ENCODE measurements around the gene MELTF.

DNA sequence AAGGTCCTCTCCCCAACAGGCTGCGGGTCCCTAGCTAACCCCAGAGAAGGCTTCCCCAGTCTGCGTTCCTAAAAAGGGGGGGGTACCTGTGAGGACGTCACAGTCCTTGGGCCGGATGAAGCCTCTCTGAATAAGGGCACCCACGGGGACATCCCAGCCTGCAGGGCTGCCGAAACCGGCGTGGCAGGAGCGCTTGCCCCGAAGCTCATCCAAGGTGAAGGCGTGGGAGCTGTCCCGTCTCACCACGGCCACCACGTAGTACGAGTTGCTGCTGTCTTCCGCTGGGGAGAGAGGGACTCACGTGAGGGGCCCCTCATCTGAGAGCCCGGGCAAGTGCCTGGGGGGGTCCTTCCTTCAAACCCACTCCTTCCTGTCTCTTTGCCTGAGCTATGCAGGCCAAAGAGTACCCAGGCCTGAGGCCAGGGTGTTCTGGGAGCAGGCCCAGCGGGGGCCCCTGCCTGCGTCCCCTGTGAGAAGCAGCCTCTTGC lies 20.0 kb downstream of the MELTF start:
- TF ChIP-seq POLR2A (IDR thresholded peaks at IDR 0.05) (no peak), CTCF (IDR thresholded peaks at IDR 0.05) (no peak)

All from uterus (tissue), 2 donors.